Stomach (tissue), 4 donors: ENCODE data around the gene GALNT2.

Experiments
- POLR2A ChIP-seq, 4 donors: fragments of 450-650 bp; IDR thresholded peaks; one replicate each; pipeline ENCODE4 v1.6.1; 2016; ENCODE audit warnings: antibody characterized with exemption in 4 of 4, control low read depth in 2 of 4, mild to moderate bottlenecking in 1 of 4, moderate library complexity in 1 of 4
- POLR2AphosphoS5 ChIP-seq, 3 donors: sonication (generic); formaldehyde crosslinking; IDR thresholded peaks; one replicate each; pipeline ENCODE4 v1.6.1; 2016; ENCODE audit warnings: antibody characterized with exemption in 3 of 3
- TF ChIP-seq, protein P1 (sequence below), 7 experiments: fragments of 450-650 bp in 4 of 7; fragments of 200-600 bp in 3 of 7; sonication (generic) in 3 of 7; IDR thresholded peaks; one replicate each; pipeline ENCODE4 v1.5.1; 2016 to 2019; ENCODE audit warnings: antibody characterized with exemption in 7 of 7, control low read depth in 2 of 7, mild to moderate bottlenecking in 1 of 7

DNA sequence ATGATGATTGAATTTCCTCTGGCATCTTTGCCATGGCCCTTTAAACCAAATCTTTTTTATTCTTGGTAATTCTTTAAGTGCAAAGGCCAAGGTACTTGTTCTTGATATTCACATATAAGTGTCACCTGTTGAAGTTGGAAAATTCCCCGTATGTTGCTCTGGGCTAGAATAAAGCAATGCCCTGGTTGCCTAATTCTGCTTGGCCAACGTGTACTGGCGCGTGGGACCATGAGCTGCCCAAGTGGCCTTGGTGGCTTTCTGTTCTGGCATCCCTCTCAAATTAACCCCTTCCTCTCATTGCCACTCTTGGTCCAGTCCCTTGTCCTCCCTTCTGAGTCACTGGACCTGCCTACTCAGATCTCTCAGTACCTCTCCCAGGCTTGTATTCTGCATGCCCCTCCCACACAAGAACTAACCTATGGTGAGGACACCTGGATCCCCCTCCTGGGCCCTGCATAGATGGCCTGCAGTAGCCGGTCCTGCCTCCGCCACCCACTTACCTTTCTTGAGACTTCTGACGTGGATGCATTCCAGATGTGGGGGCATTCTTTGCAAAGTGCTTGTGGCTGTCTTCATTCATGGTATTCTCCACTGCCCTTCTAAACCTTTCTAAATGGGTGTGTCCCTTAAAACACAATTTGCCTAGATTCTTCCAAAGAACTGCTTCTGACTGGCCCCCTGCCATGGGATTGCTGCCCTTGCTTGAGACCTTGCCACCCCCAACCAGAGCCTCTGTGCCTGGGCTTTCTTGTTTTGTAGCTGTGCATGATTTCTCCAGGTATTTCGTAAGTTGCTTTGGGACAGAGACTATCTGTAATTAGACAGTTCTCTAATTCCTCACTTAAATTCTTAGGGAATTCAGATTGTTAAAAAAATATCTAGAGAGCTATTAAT, 152.4 kb downstream of the GALNT2 start:
- TF ChIP-seq POLR2A (IDR thresholded peaks at IDR 0.05) (no peak), POLR2AphosphoS5 (IDR thresholded peaks at IDR 0.05) (no peak)
- TF ChIP-seq, protein P1, sequence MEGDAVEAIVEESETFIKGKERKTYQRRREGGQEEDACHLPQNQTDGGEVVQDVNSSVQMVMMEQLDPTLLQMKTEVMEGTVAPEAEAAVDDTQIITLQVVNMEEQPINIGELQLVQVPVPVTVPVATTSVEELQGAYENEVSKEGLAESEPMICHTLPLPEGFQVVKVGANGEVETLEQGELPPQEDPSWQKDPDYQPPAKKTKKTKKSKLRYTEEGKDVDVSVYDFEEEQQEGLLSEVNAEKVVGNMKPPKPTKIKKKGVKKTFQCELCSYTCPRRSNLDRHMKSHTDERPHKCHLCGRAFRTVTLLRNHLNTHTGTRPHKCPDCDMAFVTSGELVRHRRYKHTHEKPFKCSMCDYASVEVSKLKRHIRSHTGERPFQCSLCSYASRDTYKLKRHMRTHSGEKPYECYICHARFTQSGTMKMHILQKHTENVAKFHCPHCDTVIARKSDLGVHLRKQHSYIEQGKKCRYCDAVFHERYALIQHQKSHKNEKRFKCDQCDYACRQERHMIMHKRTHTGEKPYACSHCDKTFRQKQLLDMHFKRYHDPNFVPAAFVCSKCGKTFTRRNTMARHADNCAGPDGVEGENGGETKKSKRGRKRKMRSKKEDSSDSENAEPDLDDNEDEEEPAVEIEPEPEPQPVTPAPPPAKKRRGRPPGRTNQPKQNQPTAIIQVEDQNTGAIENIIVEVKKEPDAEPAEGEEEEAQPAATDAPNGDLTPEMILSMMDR (IDR thresholded peaks at IDR 0.05) = no peak
